ENCODE measurements around the gene SNRPA1. TPM values are rescaled to one million over a fixed set of nuclear protein-coding genes. Genes with fewer than 3 reads are reported as not detected.
A peak's percentile ranks its signal among the peaks of the same experiment; 100 is the strongest.

The SNRPA1 gene
- total and polyA plus RNA-seq, 9 of the 15 experiments (the other 6 are each of a cell fraction or from before 2014, with no cell fraction given) = 62.7 to 245 (median 189) TPM

DNA sequence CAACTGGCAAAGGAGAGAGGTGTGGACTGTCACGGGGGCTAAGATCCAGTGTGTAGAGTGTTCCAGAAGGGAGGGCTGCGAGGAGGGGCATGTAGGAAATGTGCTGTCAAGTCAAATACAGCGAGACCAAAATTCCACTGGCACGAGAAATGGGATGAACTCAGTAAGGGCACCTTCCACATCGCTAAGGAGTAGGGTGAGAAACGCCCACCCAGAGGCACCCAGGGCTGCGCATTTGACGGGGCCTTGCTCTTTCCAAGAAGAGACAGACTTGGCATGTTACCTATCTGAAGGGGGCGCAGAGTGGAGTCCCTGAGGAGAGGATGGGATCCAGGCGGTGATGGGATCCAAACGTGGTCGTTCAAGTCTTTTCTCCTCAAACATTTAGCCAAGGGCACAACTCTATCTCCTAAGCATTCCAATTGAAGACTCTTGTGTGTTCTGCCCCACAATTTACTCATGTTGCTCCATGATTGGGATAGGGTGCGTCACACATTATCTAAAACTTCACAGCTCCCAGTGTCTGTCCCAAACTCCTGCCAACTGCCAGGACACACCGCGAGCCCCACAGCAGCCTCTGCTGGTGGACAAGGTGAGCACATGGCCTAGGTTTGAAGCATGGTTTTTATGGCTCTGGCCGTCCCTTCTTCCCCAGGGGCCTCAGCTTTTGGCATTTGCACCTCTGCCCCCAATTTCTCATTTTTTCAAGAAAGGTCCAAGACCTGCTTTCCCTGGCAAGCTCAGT lies 25.4 kb downstream of the SNRPA1 start (continued):
- TF ChIP-seq, protein P1, sequence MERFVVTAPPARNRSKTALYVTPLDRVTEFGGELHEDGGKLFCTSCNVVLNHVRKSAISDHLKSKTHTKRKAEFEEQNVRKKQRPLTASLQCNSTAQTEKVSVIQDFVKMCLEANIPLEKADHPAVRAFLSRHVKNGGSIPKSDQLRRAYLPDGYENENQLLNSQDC (CRISPR knock-in tag; IDR thresholded peaks at IDR 0.05) = no peak
- TF ChIP-seq POLR2G (IDR thresholded peaks at IDR 0.05; ENCODE audit: low read depth, low read length) (0 out of 2 replicates have a peak, but pooled peaks have one; percentile 16), L3MBTL2 (IDR thresholded peaks at IDR 0.05) (peak; percentile 72)
- TF ChIP-seq, protein P2, sequence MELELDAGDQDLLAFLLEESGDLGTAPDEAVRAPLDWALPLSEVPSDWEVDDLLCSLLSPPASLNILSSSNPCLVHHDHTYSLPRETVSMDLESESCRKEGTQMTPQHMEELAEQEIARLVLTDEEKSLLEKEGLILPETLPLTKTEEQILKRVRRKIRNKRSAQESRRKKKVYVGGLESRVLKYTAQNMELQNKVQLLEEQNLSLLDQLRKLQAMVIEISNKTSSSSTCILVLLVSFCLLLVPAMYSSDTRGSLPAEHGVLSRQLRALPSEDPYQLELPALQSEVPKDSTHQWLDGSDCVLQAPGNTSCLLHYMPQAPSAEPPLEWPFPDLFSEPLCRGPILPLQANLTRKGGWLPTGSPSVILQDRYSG (tag; conservative IDR thresholded peaks at IDR 0.05; ENCODE audit: low read depth) = no peak

DNA sequence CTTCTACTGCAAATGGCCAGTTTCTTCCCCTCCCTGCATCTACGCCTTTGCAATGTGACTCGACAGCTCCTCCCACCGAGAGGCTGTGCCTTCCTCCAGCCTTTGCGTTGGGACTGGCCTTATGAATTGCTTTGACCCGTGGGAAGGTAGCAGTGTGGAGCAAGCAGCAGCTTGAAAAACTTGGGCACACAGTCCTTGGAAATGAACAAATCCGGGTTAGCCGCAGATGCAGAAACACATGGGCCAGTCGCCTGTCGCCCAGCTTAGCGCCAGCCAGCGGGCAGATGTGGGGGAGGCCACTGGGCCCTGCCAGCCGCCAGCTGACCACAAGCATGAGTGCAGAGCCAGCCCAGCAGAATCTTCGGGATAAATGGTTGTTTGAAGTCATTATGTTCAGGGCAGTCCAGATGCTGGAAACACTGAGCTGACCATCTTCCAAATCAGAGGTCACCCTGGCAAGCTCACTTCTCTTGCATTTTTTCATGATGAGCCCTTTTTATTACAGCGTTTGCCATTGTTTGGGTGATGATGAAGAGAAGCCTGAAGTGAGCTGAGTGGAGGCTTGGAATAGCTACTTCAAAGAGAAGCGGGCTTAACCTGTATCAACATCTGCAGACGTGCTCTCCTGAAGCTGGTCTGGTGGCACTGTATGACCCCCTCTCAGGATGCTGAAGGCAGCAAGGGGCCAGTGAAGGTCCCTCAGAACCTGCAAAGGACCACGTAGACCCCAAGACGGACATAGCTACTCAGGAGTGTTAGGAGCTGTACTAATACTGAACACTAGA lies 27.5 kb downstream of the SNRPA1 start:
- Histone ChIP-seq H2AFZ (ENCODE audit: low read depth, low read length) (peak overlapping the region; percentile 70), H3K9ac (ENCODE audit: insufficient read depth in 1 of 2, low read depth in 2 of 2, low read length in 2 of 2) (no peak overlapping the region), H3K36me3 (ENCODE audit: control insufficient read depth, insufficient read depth, low read length) (peaks cover 23% of the 10 kb centered on the region), H3K9me3 (replicated peaks; ENCODE audit: control insufficient read depth, insufficient read depth, low read depth, low read length) (no peaks in the 10 kb centered on the region), H3K4me2 (ENCODE audit: insufficient read depth, low read length) (no peak overlapping the region), H3K27me3 (ENCODE audit: control insufficient read depth in 2 of 2, insufficient read depth in 2 of 2, low read length in 2 of 2) (peaks cover under 1 to 18% of the 10 kb centered on the region in 2 experiments; a peak in 2 of 5 replicates), H3K27ac (ENCODE audit: extremely low read depth, low read depth, low read length) (no peak overlapping the region), H3K4me3 (no peak overlapping the region), H4K20me1 (replicated peaks; ENCODE audit: control insufficient read depth, insufficient read depth, low read length) (0 out of 2 replicates have a peak, but pooled peaks cover 7% of the 10 kb centered on the region), H3K9me1 (ENCODE audit: control insufficient read depth, insufficient read depth, low read length) (no peaks in the 10 kb centered on the region), H3K79me2 (ENCODE audit: control insufficient read depth, insufficient read depth, low read length) (no peaks in the 10 kb centered on the region), H3K4me1 (replicated peaks in 1 of 2; ENCODE audit: control insufficient read depth in 2 of 2, insufficient read depth in 2 of 2, low read length in 2 of 2) (peaks cover 5 to 8% of the 10 kb centered on the region in 2 experiments)
- FAIRE-seq = peak; percentile 82
- 50% methylated on average over 17 of the region's 18 CpGs for WGBS (ENCODE audit: insufficient coverage, low coverage, missing lambda C conversion rate)
- peak; percentile 78 for ATAC-seq
- intact Hi-C loops (cut with micrococcal nuclease) (no loop called here), in situ Hi-C loops (cut with MboI) (loop anchor here (25.0 kb wide), 2 partner anchors 355 to 630 kb away; partner anchors contain the start of gene LRRK1)
- peak in 3 of 4 experiments; percentile 23 to 57 (median 51) for DNase-seq (ENCODE audit: extremely low read depth in 1 of 4, low spot score in 3 of 4)
- POLR2A ChIA-PET = interaction anchor here (0.6 to 2.9 kb wide), 16 partner anchors 9 to 844 kb away, joined by 3 to 16 read pairs (median 4); no protein-coding TSS in a partner anchor
- BruUV-seq (replicated peaks) = no TSS peak
- CTCF ChIA-PET (ENCODE audit: low intra/inter-chr PET ratio) = interaction anchor here (0.6 kb wide), 1 partner anchor 1339 kb away, joined by 3 read pairs; no protein-coding TSS in a partner anchor
- TF ChIP-seq ZNF79 (CRISPR knock-in tag; IDR thresholded peaks at IDR 0.05; ENCODE audit: low read depth) (no peak), ZFP1 (CRISPR knock-in tag; IDR thresholded peaks at IDR 0.05) (no peak), ZNF3 (CRISPR knock-in tag; IDR thresholded peaks at IDR 0.05) (no peak)
- TF ChIP-seq, protein P3, sequence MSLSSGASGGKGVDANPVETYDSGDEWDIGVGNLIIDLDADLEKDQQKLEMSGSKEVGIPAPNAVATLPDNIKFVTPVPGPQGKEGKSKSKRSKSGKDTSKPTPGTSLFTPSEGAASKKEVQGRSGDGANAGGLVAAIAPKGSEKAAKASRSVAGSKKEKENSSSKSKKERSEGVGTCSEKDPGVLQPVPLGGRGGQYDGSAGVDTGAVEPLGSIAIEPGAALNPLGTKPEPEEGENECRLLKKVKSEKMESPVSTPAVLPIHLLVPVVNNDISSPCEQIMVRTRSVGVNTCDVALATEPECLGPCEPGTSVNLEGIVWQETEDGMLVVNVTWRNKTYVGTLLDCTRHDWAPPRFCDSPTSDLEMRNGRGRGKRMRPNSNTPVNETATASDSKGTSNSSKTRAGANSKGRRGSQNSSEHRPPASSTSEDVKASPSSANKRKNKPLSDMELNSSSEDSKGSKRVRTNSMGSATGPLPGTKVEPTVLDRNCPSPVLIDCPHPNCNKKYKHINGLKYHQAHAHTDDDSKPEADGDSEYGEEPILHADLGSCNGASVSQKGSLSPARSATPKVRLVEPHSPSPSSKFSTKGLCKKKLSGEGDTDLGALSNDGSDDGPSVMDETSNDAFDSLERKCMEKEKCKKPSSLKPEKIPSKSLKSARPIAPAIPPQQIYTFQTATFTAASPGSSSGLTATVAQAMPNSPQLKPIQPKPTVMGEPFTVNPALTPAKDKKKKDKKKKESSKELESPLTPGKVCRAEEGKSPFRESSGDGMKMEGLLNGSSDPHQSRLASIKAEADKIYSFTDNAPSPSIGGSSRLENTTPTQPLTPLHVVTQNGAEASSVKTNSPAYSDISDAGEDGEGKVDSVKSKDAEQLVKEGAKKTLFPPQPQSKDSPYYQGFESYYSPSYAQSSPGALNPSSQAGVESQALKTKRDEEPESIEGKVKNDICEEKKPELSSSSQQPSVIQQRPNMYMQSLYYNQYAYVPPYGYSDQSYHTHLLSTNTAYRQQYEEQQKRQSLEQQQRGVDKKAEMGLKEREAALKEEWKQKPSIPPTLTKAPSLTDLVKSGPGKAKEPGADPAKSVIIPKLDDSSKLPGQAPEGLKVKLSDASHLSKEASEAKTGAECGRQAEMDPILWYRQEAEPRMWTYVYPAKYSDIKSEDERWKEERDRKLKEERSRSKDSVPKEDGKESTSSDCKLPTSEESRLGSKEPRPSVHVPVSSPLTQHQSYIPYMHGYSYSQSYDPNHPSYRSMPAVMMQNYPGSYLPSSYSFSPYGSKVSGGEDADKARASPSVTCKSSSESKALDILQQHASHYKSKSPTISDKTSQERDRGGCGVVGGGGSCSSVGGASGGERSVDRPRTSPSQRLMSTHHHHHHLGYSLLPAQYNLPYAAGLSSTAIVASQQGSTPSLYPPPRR (CRISPR knock-in tag; IDR thresholded peaks at IDR 0.05; ENCODE audit: borderline replicate concordance) = no peak

All from K562 (cell line).